ENCODE results near the gene VPS45.

VPS45 gene

DNA sequence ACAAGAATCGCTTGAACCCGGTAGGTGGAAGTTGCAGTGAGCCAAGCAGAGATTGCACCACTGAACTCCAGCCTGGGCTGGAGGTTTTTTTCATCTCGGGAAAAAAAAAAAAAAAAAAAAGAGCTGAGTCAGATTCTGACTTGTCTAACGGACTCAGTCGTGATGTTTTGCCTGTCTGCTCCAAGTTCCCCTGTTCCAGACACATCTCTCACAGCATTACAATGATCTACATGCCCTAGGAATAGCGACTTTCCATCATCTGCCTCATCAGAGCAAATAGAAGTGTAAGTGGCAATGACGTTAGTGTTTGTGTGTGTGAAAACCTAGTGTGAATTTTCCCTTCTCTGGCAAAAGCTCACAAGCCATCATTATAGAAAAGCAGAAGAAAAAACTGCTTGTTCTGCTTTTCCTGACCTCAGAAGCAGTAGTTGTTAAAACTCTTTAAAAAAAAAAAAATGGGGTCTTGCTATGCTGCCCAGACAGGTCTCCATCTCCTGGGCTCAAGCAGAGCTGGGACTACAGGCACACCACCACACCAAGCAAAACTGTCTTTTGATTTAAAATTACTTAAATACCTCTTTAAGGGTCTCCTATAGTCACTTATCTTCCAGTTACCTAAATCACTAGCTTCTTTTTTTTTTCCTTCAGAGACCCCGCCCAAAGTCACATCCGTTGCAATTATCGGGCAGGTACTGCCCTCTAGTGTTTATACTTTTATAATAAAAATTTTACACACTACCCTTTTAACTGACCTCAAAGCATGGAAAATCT is 119.4 kb downstream of the VPS45 start:
- no peak for DNase-seq (ENCODE audit: low read depth in 4 of 4, low spot score in 1 of 4)

GRCh38 chr1:150187560-150187931 is 120.0 kb downstream of the VPS45 start:
- no peak for DNase-seq (ENCODE audit: low read depth in 4 of 4, low spot score in 1 of 4)

DNA sequence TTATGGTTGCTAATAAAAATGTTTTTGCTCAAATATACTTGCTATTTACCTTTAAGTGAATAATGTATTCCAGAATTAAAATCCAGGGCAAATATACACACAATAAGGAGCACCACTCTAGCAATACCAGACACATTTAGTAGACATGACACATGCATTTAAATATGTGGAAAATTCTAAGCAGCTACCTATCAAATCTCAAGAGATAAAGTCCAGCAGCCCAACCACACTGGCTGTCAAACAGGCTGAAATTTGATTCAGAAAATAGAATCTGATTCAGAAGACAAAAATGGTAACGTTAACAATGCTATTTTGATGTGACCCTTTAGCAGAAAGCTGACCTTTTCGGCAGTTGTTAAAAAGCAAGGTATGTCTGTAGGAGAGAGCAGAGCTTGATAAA is 124.4 kb downstream of the VPS45 start:
- no peak for DNase-seq (ENCODE audit: low read depth in 4 of 4, low spot score in 1 of 4)

DNA sequence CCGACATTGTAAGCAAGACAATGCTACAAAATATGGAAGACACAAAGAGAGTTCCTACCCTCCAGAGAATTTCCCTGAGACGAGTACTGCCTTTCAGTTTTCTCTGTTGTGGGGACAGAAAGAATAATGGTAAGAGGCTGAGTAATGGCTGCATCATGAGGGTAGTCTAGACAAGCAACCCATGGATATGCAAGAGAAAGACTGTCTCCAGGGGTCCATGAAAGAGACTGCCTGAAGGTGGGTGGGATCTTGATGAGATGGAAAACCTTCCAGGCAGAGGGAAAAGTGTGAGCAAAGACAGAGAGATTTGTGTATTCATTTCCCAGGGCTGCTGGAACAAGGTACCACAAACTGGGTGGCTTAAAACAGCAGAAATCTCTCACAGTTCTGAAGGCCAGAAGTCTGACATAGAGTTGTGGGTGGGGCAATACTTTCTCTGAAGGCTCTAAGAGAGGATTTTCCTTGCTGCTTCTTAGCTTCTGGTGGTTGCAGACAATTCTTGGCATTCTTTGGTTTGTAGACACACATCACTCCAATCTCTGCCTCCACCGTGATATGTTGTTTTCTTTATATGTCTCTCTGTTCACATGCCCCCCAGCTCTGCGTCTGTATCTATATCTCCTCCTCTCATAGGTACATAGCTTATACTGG is 126.9 kb downstream of the VPS45 start:
- no peak for DNase-seq (ENCODE audit: low read depth in 4 of 4, low spot score in 1 of 4)
